BE2C (cell line): Measurements from ENCODE around the gene MRGPRE.

ENCODE experiments used
- DNase-seq: peaks from one replicate; pipeline ENCODE4 v3.0.0-alpha.2; 2020
- H3K27me3 ChIP-seq: fragments of 250-450 bp; sonication (Bioruptor Pico); 2 replicates; pipeline ENCODE4 v1.5.1; 2020; ENCODE audit warnings: mild to moderate bottlenecking
- H3K36me3 ChIP-seq: fragments of 250-450 bp; sonication (Bioruptor Pico); 2 replicates; pipeline ENCODE4 v1.5.1; 2020; ENCODE audit warnings: mild to moderate bottlenecking
- H3K4me1 ChIP-seq: fragments of 250-450 bp; sonication (Bioruptor Pico); 2 replicates; pipeline ENCODE4 v1.5.1; 2020
- H3K4me3 ChIP-seq: 2 replicates; pipeline ENCODE4 v1.5.1; 2011; ENCODE audit warnings: low read depth, low read length
- H3K9me3 ChIP-seq: fragments of 250-450 bp; sonication (Bioruptor Pico); 2 replicates; pipeline ENCODE4 v1.5.1; 2020
- CTCF ChIP-seq: IDR thresholded peaks from 2 replicates; pipeline ENCODE4 v1.5.1; 2012; ENCODE audit warnings: mild to moderate bottlenecking, low read depth, low read length

Gene MRGPRE

GRCh38 chr11:3195251-3196160, 36.7 kb downstream of the MRGPRE start:
- DNase-seq, result peak; percentile 33
- Histone ChIP-seq H3K36me3 (no peaks in the 10 kb centered on the region), H3K9me3 (no peaks in the 10 kb centered on the region), H3K27me3 (no peaks in the 10 kb centered on the region), H3K4me3 (no peak overlapping the region), H3K4me1 (no peaks in the 10 kb centered on the region)
- TF ChIP-seq CTCF, result peak; percentile 61

DNA sequence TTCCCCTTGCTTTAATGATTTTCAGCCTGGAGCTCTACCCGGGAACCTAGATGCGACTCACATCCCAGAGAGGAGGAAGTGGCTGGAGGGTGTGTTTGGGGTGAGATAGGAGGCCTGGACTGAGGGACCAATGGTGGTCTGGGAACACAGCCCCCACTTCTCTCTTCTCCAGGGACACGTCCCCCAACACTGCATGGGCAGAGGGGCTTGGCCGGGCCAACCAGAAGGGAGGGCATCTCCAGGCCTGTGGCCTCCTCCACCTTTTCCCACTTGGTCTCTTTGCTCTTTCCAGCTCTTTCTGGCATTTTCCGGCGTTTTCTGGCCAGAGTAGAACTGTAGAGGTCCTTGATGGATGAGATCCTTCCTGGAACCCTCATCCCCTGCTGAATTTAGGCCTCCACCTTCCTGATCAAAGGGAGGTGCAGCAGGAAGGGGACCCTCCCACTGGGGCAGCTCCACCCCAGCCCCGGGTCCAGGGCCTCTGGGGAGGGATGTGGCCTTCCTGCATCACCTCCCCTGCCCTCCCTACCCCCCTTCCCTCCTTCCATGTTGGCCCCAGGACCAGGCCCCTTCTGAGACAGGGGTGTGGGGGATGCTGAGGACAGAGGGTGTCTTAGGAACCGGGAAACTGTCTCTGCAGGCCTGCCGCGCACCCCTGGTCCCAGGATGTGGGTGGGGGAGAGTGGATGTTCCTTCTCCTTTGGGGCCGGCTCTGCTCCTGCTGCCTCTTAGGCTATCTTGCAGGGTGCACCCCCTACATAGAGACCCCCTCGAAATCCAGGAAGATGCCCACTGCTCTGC, 38.0 kb downstream of the MRGPRE start:
- H3K4me1 ChIP-seq, result no peaks in the 10 kb centered on the region
- no peaks in the 10 kb centered on the region for H3K9me3 ChIP-seq
- no peaks in the 10 kb centered on the region for H3K27me3 ChIP-seq
- no peak for DNase-seq
- TF ChIP-seq CTCF, result no peak
- H3K36me3 ChIP-seq, result no peaks in the 10 kb centered on the region
- no peak overlapping the region for H3K4me3 ChIP-seq

GRCh38 chr11:3193373-3194015, 38.7 kb downstream of the MRGPRE start:
- Histone ChIP-seq H3K36me3 (no peaks in the 10 kb centered on the region), H3K27me3 (no peaks in the 10 kb centered on the region), H3K4me1 (no peaks in the 10 kb centered on the region), H3K9me3 (no peaks in the 10 kb centered on the region), H3K4me3 (no peak overlapping the region)
- DNase-seq, result no peak
- no peak for TF ChIP-seq CTCF

- TF ChIP-seq CTCF, result no peak
- Histone ChIP-seq H3K36me3 (no peaks in the 10 kb centered on the region), H3K4me3 (no peak overlapping the region), H3K27me3 (no peaks in the 10 kb centered on the region), H3K9me3 (no peaks in the 10 kb centered on the region), H3K4me1 (no peaks in the 10 kb centered on the region)
- DNase-seq, result no peak
Observed at GRCh38 chr11:3192511-3193372, 39.5 kb downstream of the MRGPRE start.

GRCh38 chr11:3191586-3192324, 40.5 kb downstream of the MRGPRE start:
- Histone ChIP-seq H3K4me3 (no peak overlapping the region), H3K27me3 (no peaks in the 10 kb centered on the region), H3K9me3 (no peaks in the 10 kb centered on the region), H3K4me1 (no peaks in the 10 kb centered on the region), H3K36me3 (no peaks in the 10 kb centered on the region)
- no peak for DNase-seq
- no peak for TF ChIP-seq CTCF
